ENCODE results near the gene DAB1.

GRCh38 chr1:57214951-57215575 lies 208.8 kb downstream of the DAB1 start:
- TF ChIP-seq EZH2phosphoT487 (IDR thresholded peaks at IDR 0.05) (no peak), CTCF (IDR thresholded peaks at IDR 0.05) (no peak), EZH2 (IDR thresholded peaks at IDR 0.05) (no peak)

All from neural progenitor cell (in vitro differentiated cells).